HL-60 (cell line): ENCODE results near the gene SH3PXD2A.

Experiments used
- DNase-seq, 2 experiments: peaks; one replicate each; pipeline ENCODE4 v3.0.0-alpha.2; 2010 to 2020; ENCODE audit warnings: low read depth in 1 of 2, low spot score in 1 of 2
- H3K27ac ChIP-seq: fragments of 250-450 bp; sonication (Bioruptor Pico); replicated peaks from 2 replicates; pipeline ENCODE4 v1.5.1; 2020; ENCODE audit warnings: mild to moderate bottlenecking, moderate library complexity
- H3K27me3 ChIP-seq: fragments of 250-450 bp; sonication (Bioruptor Pico); 2 replicates; pipeline ENCODE4 v1.5.1; 2021; ENCODE audit warnings: mild to moderate bottlenecking, moderate library complexity; ENCODE audit not compliant: insufficient read depth, poor library complexity, severe bottlenecking
- H3K4me3 ChIP-seq: replicated peaks from 2 replicates; pipeline ENCODE4 v1.5.1; 2011; ENCODE audit warnings: mild to moderate bottlenecking, control low read depth, low read length; ENCODE audit not compliant: insufficient read depth
- GABPA ChIP-seq: IDR thresholded peaks from 2 replicates; pipeline ENCODE4 v1.6.1; 2012; ENCODE audit warnings: low read depth
- POLR2AphosphoS5 ChIP-seq: IDR thresholded peaks from 2 replicates; pipeline ENCODE4 v1.6.1; 2012; ENCODE audit warnings: low read depth
- REST ChIP-seq: IDR thresholded peaks from 2 replicates; pipeline ENCODE4 v1.6.1; 2012; ENCODE audit warnings: low read depth; ENCODE audit not compliant: insufficient replicate concordance
- SPI1 ChIP-seq: IDR thresholded peaks from 2 replicates; pipeline ENCODE4 v1.6.1; 2012; ENCODE audit warnings: low read depth, mild to moderate bottlenecking, borderline replicate concordance
- TF ChIP-seq, protein P1 (sequence below): IDR thresholded peaks from one replicate; pipeline ENCODE4 v1.5.1; 2011; ENCODE audit warnings: low read length, control low read depth, inconsistent platforms; ENCODE audit not compliant: insufficient read depth

The SH3PXD2A gene

DNA sequence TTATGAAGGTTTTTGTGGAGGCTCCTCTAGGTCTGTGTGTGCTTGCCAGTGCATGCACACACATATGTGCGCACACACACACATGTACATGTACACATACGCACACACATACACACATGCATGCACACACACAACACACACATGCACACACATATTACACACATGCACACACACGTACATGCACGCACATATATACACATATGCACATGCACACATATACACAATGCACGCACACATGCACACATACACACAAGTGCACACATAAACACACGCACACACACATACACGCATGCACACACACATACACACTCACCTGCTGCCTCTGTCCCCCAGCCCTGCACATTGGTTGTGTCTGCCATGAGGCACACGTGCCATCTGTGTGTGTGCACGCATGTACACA is 295.6 kb downstream of the SH3PXD2A start:
- Histone ChIP-seq H3K27me3 (peaks cover 12% of the 10 kb centered on the region), H3K4me3 (no peak overlapping the region), H3K27ac (no peak overlapping the region)
- DNase-seq, result no peak
- TF ChIP-seq, protein P1, sequence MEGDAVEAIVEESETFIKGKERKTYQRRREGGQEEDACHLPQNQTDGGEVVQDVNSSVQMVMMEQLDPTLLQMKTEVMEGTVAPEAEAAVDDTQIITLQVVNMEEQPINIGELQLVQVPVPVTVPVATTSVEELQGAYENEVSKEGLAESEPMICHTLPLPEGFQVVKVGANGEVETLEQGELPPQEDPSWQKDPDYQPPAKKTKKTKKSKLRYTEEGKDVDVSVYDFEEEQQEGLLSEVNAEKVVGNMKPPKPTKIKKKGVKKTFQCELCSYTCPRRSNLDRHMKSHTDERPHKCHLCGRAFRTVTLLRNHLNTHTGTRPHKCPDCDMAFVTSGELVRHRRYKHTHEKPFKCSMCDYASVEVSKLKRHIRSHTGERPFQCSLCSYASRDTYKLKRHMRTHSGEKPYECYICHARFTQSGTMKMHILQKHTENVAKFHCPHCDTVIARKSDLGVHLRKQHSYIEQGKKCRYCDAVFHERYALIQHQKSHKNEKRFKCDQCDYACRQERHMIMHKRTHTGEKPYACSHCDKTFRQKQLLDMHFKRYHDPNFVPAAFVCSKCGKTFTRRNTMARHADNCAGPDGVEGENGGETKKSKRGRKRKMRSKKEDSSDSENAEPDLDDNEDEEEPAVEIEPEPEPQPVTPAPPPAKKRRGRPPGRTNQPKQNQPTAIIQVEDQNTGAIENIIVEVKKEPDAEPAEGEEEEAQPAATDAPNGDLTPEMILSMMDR, result no peak
- TF ChIP-seq REST (no peak), POLR2AphosphoS5 (no peak), SPI1 (no peak), GABPA (no peak)

DNA sequence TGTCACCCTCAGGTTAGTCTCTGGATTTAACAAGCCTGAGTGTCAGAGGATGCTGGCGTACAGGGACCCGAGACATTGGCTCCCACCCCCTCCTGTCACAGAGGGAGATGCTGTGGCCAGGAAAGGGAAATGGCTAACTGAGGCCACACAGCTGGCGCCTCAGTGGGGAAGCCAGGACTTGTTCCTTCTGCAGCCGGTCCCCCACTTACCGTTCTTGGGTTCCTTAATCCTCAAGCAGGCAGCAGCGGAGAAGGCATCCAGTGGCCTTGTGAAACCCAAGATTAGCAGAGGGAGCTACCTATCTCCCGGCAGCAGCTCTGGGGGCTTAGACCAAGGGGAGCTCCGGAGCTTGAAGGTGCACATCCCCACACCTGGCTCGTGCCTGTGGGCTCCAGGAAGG is 296.5 kb downstream of the SH3PXD2A start:
- no peak overlapping the region for H3K4me3 ChIP-seq
- DNase-seq, result peak in 1 of 2 experiments; percentile 38
- H3K27ac ChIP-seq, result no peak overlapping the region
- H3K27me3 ChIP-seq, result peaks cover 20% of the 10 kb centered on the region
- no peak for TF ChIP-seq GABPA
- no peak for TF ChIP-seq REST
- no peak for TF ChIP-seq POLR2AphosphoS5
- TF ChIP-seq, protein P1, result no peak
- TF ChIP-seq SPI1, result no peak; the same call in 1 of the 2 replicates

- DNase-seq, result no peak
- TF ChIP-seq, protein P1, result no peak
- no peak for TF ChIP-seq SPI1
- TF ChIP-seq GABPA, result no peak
- TF ChIP-seq POLR2AphosphoS5, result no peak
- TF ChIP-seq REST, result no peak
Observed at GRCh38 chr10:103557455-103557854, 297.9 kb downstream of the SH3PXD2A start.

More at GRCh38 chr10:103557455-103557854, 297.9 kb downstream of the SH3PXD2A start:
- H3K27ac ChIP-seq, result no peak overlapping the region
- peaks cover 20% of the 10 kb centered on the region for H3K27me3 ChIP-seq
- H3K4me3 ChIP-seq, result no peak overlapping the region
